ENCODE data around the gene RAI1.

- TF ChIP-seq CTCF (conservative IDR thresholded peaks at IDR 0.05; ENCODE audit: low read length): no peak
- TF ChIP-seq EZH2phosphoT487 (IDR thresholded peaks at IDR 0.05; ENCODE audit: borderline replicate concordance, low read depth, low read length): no peak
These were observed 175.1 kb downstream of the RAI1 start for GRCh38 chr17:17856386-17856785.

Data from OCI-LY7 (cell line).